HEK293 (cell line): ENCODE measurements around the gene SCYGR1.

Source experiments
- CTCF ChIA-PET: fragments of 350-600 bp; formaldehyde crosslinking; extraction: SDS; loops from one replicate; lab custom pipeline; 2021; ENCODE audit warnings: antibody characterized with exemption; lab: Yijun Ruan, JAX
- POLR2A ChIA-PET: fragments of 300-600 bp; formaldehyde crosslinking; extraction: SDS; loops from one replicate; lab custom pipeline; 2020; ENCODE audit warnings: antibody characterized with exemption, inconsistent platforms; lab: Yijun Ruan, JAX
- H3K27ac ChIP-seq: fragments of 200-500 bp; sonication (Bioruptor generic); 2 replicates; pipeline ENCODE4 v1.5.1; 2014; ENCODE audit warnings: low read depth, low read length, control low read depth, inconsistent platforms; ENCODE audit errors: extremely low read depth
- H3K36me3 ChIP-seq, 2 experiments: fragments of 200-500 bp in 1 of 2; sonication (Bioruptor generic) in 1 of 2; 1 replicate in 1 of 2; 2 replicates in 1 of 2; pipeline ENCODE4 v1.5.1; 2014 to 2017; ENCODE audit warnings: inconsistent platforms in 2 of 2, low read length in 2 of 2; ENCODE audit not compliant: control insufficient read depth in 2 of 2, insufficient read depth in 1 of 2
- H3K4me1 ChIP-seq: fragments of 200-500 bp; sonication (Bioruptor generic); 2 replicates; pipeline ENCODE4 v1.5.1; 2014; ENCODE audit warnings: mild to moderate bottlenecking, low read length, inconsistent platforms; ENCODE audit not compliant: control insufficient read depth, insufficient read depth
- H3K4me3 ChIP-seq: 2 replicates; pipeline ENCODE4 v1.5.1; 2011; ENCODE audit warnings: low read depth, mild to moderate bottlenecking, control low read depth, low read length, moderate library complexity
- H3K9me3 ChIP-seq: fragments of 200-500 bp; sonication (Bioruptor generic); 2 replicates; pipeline ENCODE4 v1.5.1; 2014; ENCODE audit warnings: low read depth, low read length, inconsistent platforms; ENCODE audit not compliant: control insufficient read depth, insufficient read depth
- BCL11A ChIP-seq: fragments of 450-650 bp; formaldehyde crosslinking; IDR thresholded peaks from 2 replicates; pipeline ENCODE4 v1.5.1; 2016; ENCODE audit warnings: low read depth, missing biosample characterization, missing genetic modification characterization
- GFI1B ChIP-seq: fragments of 450-650 bp; formaldehyde crosslinking; IDR thresholded peaks from 2 replicates; pipeline ENCODE4 v1.5.1; 2016; ENCODE audit warnings: missing biosample characterization, missing genetic modification characterization
- SETDB1 ChIP-seq: IDR thresholded peaks from one replicate; pipeline ENCODE4 v1.6.1; 2017; ENCODE audit warnings: mild to moderate bottlenecking, low read length, moderate library complexity, mixed read lengths; ENCODE audit not compliant: insufficient read length
- YY2 ChIP-seq: fragments of 450-650 bp; formaldehyde crosslinking; IDR thresholded peaks from 2 replicates; pipeline ENCODE4 v1.5.1; 2016; ENCODE audit warnings: missing biosample characterization, missing genetic modification characterization
- ZFP37 ChIP-seq: fragments of 450-650 bp; formaldehyde crosslinking; IDR thresholded peaks from 2 replicates; pipeline ENCODE4 v1.5.1; 2016; ENCODE audit warnings: missing biosample characterization, missing genetic modification characterization
- ZNF148 ChIP-seq: fragments of 450-650 bp; formaldehyde crosslinking; IDR thresholded peaks from 2 replicates; pipeline ENCODE4 v1.5.0; 2017; ENCODE audit warnings: missing biosample characterization, missing genetic modification characterization, borderline replicate concordance
- ZNF155 ChIP-seq: fragments of 450-650 bp; formaldehyde crosslinking; IDR thresholded peaks from 2 replicates; pipeline ENCODE4 v1.5.1; 2016; ENCODE audit warnings: missing biosample characterization, missing genetic modification characterization
- ZNF202 ChIP-seq: fragments of 450-650 bp; formaldehyde crosslinking; IDR thresholded peaks from 2 replicates; pipeline ENCODE4 v1.5.1; 2016; ENCODE audit warnings: missing biosample characterization, missing genetic modification characterization, borderline replicate concordance
- ZNF311 ChIP-seq: fragments of 450-650 bp; formaldehyde crosslinking; IDR thresholded peaks from 2 replicates; pipeline ENCODE4 v1.5.1; 2017; ENCODE audit warnings: missing biosample characterization, missing genetic modification characterization, borderline replicate concordance
- ZNF416 ChIP-seq: fragments of 450-650 bp; formaldehyde crosslinking; IDR thresholded peaks from 2 replicates; pipeline ENCODE4 v1.5.1; 2016; ENCODE audit warnings: missing biosample characterization, missing genetic modification characterization
- ZNF654 ChIP-seq: fragments of 450-650 bp; formaldehyde crosslinking; IDR thresholded peaks from 2 replicates; pipeline ENCODE4 v1.5.1; 2016; ENCODE audit warnings: low read depth, missing biosample characterization, missing genetic modification characterization
- TF ChIP-seq, protein P1 (sequence below): fragments of 450-650 bp; formaldehyde crosslinking; IDR thresholded peaks from 2 replicates; pipeline ENCODE4; 2016; ENCODE audit warnings: missing biosample characterization, missing genetic modification characterization
- TF ChIP-seq, protein P2 (sequence below): fragments of 450-650 bp; formaldehyde crosslinking; IDR thresholded peaks from 2 replicates; pipeline ENCODE4 v1.5.1; 2016; ENCODE audit warnings: missing biosample characterization, missing genetic modification characterization
- TF ChIP-seq, protein P3 (sequence below): fragments of 450-650 bp; formaldehyde crosslinking; IDR thresholded peaks from 2 replicates; pipeline ENCODE4 v1.5.1; 2016; ENCODE audit warnings: missing biosample characterization, missing genetic modification characterization, low read depth
- TF ChIP-seq, protein P4 (sequence below): fragments of 450-650 bp; formaldehyde crosslinking; IDR thresholded peaks from 2 replicates; pipeline ENCODE4 v1.5.1; 2016; ENCODE audit warnings: missing biosample characterization, missing genetic modification characterization, borderline replicate concordance

SCYGR1 gene

GRCh38 chr2:227374158-227374557 lies 13.6 kb downstream of the SCYGR1 start:
- ChIA-PET CTCF (no interaction called here), POLR2A (no interaction called here)
- Histone ChIP-seq H3K27ac (no peak overlapping the region), H3K4me1 (peaks cover 12% of the 10 kb centered on the region), H3K9me3 (no peaks in the 10 kb centered on the region), H3K36me3 (no peaks in the 10 kb centered on the region), H3K4me3 (no peak overlapping the region)
- TF ChIP-seq, protein P1, sequence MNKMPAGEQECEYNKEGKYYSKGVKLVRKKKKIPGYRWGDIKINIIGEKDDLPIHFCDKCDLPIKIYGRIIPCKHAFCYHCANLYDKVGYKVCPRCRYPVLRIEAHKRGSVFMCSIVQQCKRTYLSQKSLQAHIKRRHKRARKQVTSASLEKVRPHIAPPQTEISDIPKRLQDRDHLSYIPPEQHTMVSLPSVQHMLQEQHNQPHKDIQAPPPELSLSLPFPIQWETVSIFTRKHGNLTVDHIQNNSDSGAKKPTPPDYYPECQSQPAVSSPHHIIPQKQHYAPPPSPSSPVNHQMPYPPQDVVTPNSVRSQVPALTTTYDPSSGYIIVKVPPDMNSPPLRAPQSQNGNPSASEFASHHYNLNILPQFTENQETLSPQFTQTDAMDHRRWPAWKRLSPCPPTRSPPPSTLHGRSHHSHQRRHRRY (tag by site-specific recombination) = no peak

- POLR2A ChIA-PET = no interaction called here
- H3K4me1 ChIP-seq = peaks cover 12% of the 10 kb centered on the region
- CTCF ChIA-PET = interaction anchor here (0.9 kb wide), 1 partner anchor 393 kb away, joined by 3 read pairs; no protein-coding TSS in a partner anchor
- no peaks in the 10 kb centered on the region for H3K36me3 ChIP-seq
- H3K9me3 ChIP-seq = no peaks in the 10 kb centered on the region
- no peak overlapping the region for H3K27ac ChIP-seq
- TF ChIP-seq ZFP37 = no peak
- TF ChIP-seq, protein P2, sequence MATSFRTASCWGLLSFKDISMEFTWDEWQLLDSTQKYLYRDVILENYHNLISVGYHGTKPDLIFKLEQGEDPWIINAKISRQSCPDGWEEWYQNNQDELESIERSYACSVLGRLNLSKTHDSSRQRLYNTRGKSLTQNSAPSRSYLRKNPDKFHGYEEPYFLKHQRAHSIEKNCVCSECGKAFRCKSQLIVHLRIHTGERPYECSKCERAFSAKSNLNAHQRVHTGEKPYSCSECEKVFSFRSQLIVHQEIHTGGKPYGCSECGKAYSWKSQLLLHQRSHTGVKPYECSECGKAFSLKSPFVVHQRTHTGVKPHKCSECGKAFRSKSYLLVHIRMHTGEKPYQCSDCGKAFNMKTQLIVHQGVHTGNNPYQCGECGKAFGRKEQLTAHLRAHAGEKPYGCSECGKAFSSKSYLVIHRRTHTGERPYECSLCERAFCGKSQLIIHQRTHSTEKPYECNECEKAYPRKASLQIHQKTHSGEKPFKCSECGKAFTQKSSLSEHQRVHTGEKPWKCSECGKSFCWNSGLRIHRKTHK (tag by site-specific recombination) = no peak
- no peak for TF ChIP-seq ZNF311 (tag by site-specific recombination)
- TF ChIP-seq YY2 (tag by site-specific recombination) = no peak
- TF ChIP-seq, protein P3, sequence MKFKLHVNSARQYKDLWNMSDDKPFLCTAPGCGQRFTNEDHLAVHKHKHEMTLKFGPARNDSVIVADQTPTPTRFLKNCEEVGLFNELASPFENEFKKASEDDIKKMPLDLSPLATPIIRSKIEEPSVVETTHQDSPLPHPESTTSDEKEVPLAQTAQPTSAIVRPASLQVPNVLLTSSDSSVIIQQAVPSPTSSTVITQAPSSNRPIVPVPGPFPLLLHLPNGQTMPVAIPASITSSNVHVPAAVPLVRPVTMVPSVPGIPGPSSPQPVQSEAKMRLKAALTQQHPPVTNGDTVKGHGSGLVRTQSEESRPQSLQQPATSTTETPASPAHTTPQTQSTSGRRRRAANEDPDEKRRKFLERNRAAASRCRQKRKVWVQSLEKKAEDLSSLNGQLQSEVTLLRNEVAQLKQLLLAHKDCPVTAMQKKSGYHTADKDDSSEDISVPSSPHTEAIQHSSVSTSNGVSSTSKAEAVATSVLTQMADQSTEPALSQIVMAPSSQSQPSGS (tag by site-specific recombination) = no peak
- TF ChIP-seq, protein P4, sequence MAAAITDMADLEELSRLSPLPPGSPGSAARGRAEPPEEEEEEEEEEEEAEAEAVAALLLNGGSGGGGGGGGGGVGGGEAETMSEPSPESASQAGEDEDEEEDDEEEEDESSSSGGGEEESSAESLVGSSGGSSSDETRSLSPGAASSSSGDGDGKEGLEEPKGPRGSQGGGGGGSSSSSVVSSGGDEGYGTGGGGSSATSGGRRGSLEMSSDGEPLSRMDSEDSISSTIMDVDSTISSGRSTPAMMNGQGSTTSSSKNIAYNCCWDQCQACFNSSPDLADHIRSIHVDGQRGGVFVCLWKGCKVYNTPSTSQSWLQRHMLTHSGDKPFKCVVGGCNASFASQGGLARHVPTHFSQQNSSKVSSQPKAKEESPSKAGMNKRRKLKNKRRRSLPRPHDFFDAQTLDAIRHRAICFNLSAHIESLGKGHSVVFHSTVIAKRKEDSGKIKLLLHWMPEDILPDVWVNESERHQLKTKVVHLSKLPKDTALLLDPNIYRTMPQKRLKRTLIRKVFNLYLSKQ = no peak
- TF ChIP-seq ZNF155 = no peak
- TF ChIP-seq ZNF148 = no peak
- TF ChIP-seq ZNF654 = no peak
- no peak for TF ChIP-seq GFI1B (tag by site-specific recombination)
- TF ChIP-seq SETDB1 = no peak
- TF ChIP-seq ZNF416 (tag by site-specific recombination) = no peak
- no peak for TF ChIP-seq ZNF202 (tag by site-specific recombination)
- no peak for TF ChIP-seq BCL11A (tag by site-specific recombination)
- no peak overlapping the region for H3K4me3 ChIP-seq
Observed at GRCh38 chr2:227373389-227373788, 14.4 kb downstream of the SCYGR1 start.
